Mammary epithelial cell (primary cell): ENCODE data around the gene PLXDC1.

Source experiments
- EZH2 ChIP-seq: IDR thresholded peaks from 2 replicates; pipeline ENCODE4 v1.6.1; 2012; ENCODE audit warnings: low read length, inconsistent platforms, borderline replicate concordance
- TF ChIP-seq, protein P1 (sequence below), 2 donors: IDR thresholded peaks in 1 of 2; conservative IDR thresholded peaks in 1 of 2; 2 replicates each; pipeline ENCODE4 v1.5.1; 2011 to 2012; ENCODE audit warnings: inconsistent platforms in 2 of 2, low read length in 2 of 2, mild to moderate bottlenecking in 2 of 2, control low read depth in 1 of 2, low read depth in 1 of 2; ENCODE audit not compliant: insufficient read depth in 1 of 2; ENCODE audit errors: extremely low read depth in 1 of 2

DNA sequence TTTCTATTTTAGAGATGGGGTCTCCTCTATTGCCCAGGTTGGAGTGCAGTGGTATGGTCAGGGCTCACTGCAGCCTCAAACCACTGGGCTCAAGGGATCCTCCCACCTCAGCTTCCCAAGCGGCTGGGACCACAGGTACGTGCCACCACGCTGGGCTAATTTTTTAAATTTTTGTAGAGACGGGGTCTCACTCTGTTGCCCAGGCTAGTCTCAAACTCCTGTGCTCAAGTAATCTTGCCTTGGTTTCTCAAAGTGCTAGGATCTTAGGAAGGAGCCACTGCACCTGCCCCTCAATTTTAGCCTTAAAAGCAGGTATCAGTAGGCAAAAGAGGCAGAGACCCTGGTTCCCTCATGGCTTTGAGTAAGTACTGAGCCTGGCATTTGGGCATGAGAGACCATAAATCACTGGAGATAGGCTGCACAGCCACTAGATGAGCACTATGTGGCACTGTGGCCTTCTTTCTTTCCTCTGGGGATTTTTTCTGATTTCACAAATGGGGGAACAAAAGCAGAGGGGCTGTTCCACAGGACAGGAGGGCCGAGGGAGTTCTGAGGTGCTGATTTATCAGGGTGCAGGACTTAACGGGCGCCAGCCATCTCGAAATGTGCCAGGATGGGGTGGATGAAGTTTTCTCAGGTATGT lies 82.2 kb downstream of the PLXDC1 start:
- TF ChIP-seq, protein P1, sequence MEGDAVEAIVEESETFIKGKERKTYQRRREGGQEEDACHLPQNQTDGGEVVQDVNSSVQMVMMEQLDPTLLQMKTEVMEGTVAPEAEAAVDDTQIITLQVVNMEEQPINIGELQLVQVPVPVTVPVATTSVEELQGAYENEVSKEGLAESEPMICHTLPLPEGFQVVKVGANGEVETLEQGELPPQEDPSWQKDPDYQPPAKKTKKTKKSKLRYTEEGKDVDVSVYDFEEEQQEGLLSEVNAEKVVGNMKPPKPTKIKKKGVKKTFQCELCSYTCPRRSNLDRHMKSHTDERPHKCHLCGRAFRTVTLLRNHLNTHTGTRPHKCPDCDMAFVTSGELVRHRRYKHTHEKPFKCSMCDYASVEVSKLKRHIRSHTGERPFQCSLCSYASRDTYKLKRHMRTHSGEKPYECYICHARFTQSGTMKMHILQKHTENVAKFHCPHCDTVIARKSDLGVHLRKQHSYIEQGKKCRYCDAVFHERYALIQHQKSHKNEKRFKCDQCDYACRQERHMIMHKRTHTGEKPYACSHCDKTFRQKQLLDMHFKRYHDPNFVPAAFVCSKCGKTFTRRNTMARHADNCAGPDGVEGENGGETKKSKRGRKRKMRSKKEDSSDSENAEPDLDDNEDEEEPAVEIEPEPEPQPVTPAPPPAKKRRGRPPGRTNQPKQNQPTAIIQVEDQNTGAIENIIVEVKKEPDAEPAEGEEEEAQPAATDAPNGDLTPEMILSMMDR (conservative IDR thresholded peaks at IDR 0.05 in 1 of 2, IDR thresholded peaks at IDR 0.05 in 1 of 2; ENCODE audit: extremely low read depth in 1 of 2, insufficient read depth in 1 of 2, low read depth in 1 of 2, low read length in 2 of 2) = peak; percentile 70 to 75
- TF ChIP-seq EZH2 = no peak
